Mucosa of stomach (tissue), 1 donor: Measurements from ENCODE around the gene STAG1.
"Not testable (repeated sequence)": the region's sequence is repeated elsewhere in the genome, so short reads cannot be mapped to it uniquely, and the experiment has no call there.

Experiments used
- H3K27me3 ChIP-seq: one replicate; pipeline ENCODE4 v1.7.0; 2013; ENCODE audit warnings: mild to moderate bottlenecking, low read length; ENCODE audit not compliant: control insufficient read depth, insufficient read depth
- H3K36me3 ChIP-seq: one replicate; pipeline ENCODE4 v1.7.0; 2013; ENCODE audit warnings: low read length; ENCODE audit not compliant: control insufficient read depth, insufficient read depth
- H3K4me1 ChIP-seq: one replicate; pipeline ENCODE4 v1.7.0; 2013; ENCODE audit warnings: mild to moderate bottlenecking, low read length; ENCODE audit not compliant: control insufficient read depth, insufficient read depth
- H3K4me3 ChIP-seq: one replicate; pipeline ENCODE4 v1.7.0; 2013; ENCODE audit warnings: low read length
- H3K9ac ChIP-seq: one replicate; pipeline ENCODE4 v1.7.0; 2013; ENCODE audit warnings: mild to moderate bottlenecking, low read length, moderate library complexity
- H3K9me3 ChIP-seq: one replicate; pipeline ENCODE4 v1.7.0; 2013; ENCODE audit warnings: mild to moderate bottlenecking, low read length, moderate library complexity; ENCODE audit not compliant: control insufficient read depth
- donor health status: Pancreatic carcinoma.

Gene STAG1

GRCh38 chr3:136512381-136512780 is 239.8 kb downstream of the STAG1 start:
- Histone ChIP-seq H3K9ac (no peak overlapping the region), H3K9me3 (no peaks in the 10 kb centered on the region), H3K36me3 (no peaks in the 10 kb centered on the region), H3K27me3 (no peaks in the 10 kb centered on the region), H3K4me1 (no peaks in the 10 kb centered on the region), H3K4me3 (no peak overlapping the region)

DNA sequence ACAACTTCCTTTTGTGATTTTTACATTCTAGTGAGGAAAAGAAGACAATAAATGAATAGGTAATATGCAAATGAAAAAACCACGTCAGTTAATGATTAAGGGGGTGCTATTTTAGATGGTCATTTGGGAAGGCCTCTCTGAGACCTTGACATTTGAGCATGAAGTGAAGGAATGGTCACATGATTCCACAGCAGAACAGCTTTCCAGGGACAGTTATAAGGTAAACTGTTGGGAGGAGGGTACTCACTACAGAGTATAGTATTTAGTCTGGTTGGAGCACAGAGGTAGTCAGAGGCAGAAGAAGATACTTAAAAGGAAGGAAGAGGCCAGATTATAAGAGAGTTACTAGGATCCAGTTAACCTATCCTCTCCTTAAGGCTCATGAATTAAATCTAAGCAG is 246.5 kb downstream of the STAG1 start:
- Histone ChIP-seq H3K36me3 (no peaks in the 10 kb centered on the region), H3K4me1 (no peaks in the 10 kb centered on the region), H3K27me3 (no peaks in the 10 kb centered on the region), H3K9ac (no peak overlapping the region), H3K4me3 (no peak overlapping the region), H3K9me3 (no peaks in the 10 kb centered on the region)

GRCh38 chr3:136503056-136503455 is 249.1 kb downstream of the STAG1 start:
- Histone ChIP-seq H3K36me3 (no peaks in the 10 kb centered on the region), H3K9ac (no peak overlapping the region), H3K27me3 (no peaks in the 10 kb centered on the region), H3K4me3 (no peak overlapping the region), H3K4me1 (no peaks in the 10 kb centered on the region), H3K9me3 (no peaks in the 10 kb centered on the region)

GRCh38 chr3:136498919-136499447 is 253.2 kb downstream of the STAG1 start:
- Histone ChIP-seq H3K27me3 (no peaks in the 10 kb centered on the region), H3K4me1 (no peaks in the 10 kb centered on the region), H3K9ac (no peak overlapping the region), H3K4me3 (no peak overlapping the region), H3K36me3 (no peaks in the 10 kb centered on the region), H3K9me3 (no peaks in the 10 kb centered on the region)

DNA sequence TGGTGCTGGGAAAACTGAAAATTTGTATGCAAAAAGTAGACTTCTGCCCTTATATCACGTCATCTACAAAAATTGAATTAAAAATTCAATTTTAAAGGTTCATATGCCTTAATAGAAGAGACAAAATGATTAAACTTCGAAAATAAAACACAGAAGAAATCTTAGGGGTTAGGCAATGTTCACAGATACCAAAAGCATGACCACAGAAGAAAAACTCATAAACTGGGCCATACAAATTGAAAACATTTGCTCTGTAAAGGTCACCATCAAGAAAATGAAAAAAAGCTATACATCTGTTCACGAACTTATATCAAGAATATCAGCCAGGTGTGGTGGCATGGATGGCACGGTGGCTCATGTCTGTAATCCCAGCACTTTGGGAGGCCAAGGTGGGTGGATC is 257.0 kb downstream of the STAG1 start:
- Histone ChIP-seq H3K4me1 (no peaks in the 10 kb centered on the region), H3K27me3 (no peaks in the 10 kb centered on the region), H3K9ac (no peak overlapping the region), H3K36me3 (no peaks in the 10 kb centered on the region), H3K9me3 (no peaks in the 10 kb centered on the region), H3K4me3 (no peak overlapping the region)

DNA sequence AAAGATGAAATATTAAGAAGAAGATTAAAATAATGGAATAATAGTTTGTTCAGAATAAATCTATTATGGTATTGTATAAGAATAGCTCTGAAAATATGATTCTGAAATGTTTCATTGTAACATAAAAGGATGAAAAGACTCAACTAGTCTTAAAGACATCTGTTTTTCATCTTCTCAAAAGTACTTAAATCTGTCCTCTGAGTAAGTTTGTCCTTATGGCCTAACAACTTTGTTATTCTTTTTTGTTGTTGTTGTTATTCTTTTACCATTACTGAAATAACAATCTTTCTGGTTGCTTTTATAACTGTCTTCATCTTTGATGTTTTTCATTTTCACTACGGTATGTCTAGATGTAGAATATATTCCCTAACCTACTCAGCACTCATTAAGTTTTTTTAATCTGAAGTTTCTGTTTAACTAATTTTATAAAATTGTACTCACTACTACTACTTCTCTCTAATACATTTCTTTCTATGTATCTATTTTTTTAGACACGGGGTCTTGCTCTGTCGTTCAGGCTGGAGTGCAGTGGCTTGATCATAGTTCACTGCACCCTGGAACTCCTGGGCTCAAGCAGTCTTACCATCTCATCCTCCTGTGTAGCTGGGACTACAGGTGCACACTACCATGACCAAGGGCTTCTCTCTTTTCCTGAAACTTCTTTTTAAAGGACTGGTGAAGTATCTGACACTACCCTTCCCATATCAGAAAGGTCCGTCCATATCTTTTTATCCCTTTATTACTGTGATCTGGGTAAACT is 261.4 kb downstream of the STAG1 start:
- Histone ChIP-seq H3K27me3 (no peaks in the 10 kb centered on the region), H3K4me3 (no peak overlapping the region), H3K4me1 (no peaks in the 10 kb centered on the region), H3K9ac (no peak overlapping the region), H3K9me3 (no peaks in the 10 kb centered on the region), H3K36me3 (no peaks in the 10 kb centered on the region)

DNA sequence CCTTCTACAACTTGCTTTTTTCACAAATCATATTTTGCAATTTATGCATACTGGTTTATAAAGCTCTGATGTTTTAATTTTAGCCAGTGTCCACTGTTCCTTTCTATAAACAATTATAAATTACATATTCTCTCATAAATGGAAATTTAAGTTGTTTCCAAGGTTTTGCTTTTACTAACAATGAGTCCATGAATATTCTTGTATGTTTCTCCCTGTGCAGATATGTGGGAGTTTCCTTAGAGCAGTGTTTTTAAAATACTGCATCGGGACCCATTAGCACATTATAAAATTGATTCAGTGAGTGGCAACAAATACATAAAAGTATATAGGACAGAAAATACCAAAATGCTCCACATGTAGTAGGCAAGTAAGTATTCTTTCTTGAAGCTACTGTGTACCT is 266.4 kb downstream of the STAG1 start:
- no peak overlapping the region for H3K9ac ChIP-seq
- H3K4me1 ChIP-seq = no peaks in the 10 kb centered on the region
- no peaks in the 10 kb centered on the region for H3K9me3 ChIP-seq
- no peaks in the 10 kb centered on the region for H3K36me3 ChIP-seq
- no peak overlapping the region for H3K4me3 ChIP-seq
- H3K27me3 ChIP-seq = no peaks in the 10 kb centered on the region

- Histone ChIP-seq H3K27me3 (no peaks in the 10 kb centered on the region), H3K36me3 (no peaks in the 10 kb centered on the region), H3K9me3 (no peaks in the 10 kb centered on the region), H3K4me1 (no peaks in the 10 kb centered on the region), H3K9ac (no peak overlapping the region), H3K4me3 (no peak overlapping the region)
Measured at GRCh38 chr3:136476280-136476679, 275.9 kb downstream of the STAG1 start.

- H3K27me3 ChIP-seq, H3K9me3 ChIP-seq, H3K9ac ChIP-seq, H3K36me3 ChIP-seq, H3K4me1 ChIP-seq, H3K4me3 ChIP-seq: not testable (repeated sequence)
Measured at GRCh38 chr3:136474876-136475275, 277.3 kb downstream of the STAG1 start.

- Histone ChIP-seq H3K4me3 (no peak overlapping the region), H3K36me3 (no peaks in the 10 kb centered on the region), H3K9me3 (no peaks in the 10 kb centered on the region), H3K4me1 (no peaks in the 10 kb centered on the region), H3K9ac (no peak overlapping the region), H3K27me3 (no peaks in the 10 kb centered on the region)
Measured at GRCh38 chr3:136473716-136474326, 278.4 kb downstream of the STAG1 start.

DNA sequence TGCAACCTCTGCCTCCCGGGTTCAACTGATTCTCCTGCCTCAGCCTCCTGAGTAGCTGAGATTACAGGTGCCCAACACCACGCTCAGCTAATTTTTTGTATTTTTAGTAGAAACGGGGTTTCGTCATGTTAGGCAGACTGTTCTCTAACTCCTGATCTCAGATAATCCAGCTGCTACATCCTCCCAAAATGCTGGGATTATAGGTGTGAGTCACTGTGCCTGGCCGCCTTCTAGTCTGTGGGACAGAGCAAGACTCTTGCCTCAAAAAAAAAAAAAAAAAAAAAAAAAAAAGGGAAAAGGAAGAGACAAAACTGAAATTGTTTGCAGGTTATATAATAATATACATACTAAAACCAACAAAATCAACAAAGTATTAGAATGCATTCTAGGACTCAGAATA is 286.9 kb downstream of the STAG1 start:
- Histone ChIP-seq H3K9me3 (no peaks in the 10 kb centered on the region), H3K9ac (no peak overlapping the region), H3K4me1 (no peaks in the 10 kb centered on the region), H3K27me3 (no peaks in the 10 kb centered on the region), H3K4me3 (no peak overlapping the region), H3K36me3 (no peaks in the 10 kb centered on the region)

- H3K4me3 ChIP-seq = no peak overlapping the region
- H3K36me3 ChIP-seq = no peaks in the 10 kb centered on the region
- no peaks in the 10 kb centered on the region for H3K4me1 ChIP-seq
Measured at GRCh38 chr3:136464502-136464901, 287.7 kb downstream of the STAG1 start.

More at GRCh38 chr3:136464502-136464901, 287.7 kb downstream of the STAG1 start:
- H3K9ac ChIP-seq = no peak overlapping the region
- H3K27me3 ChIP-seq = no peaks in the 10 kb centered on the region
- no peaks in the 10 kb centered on the region for H3K9me3 ChIP-seq
